Measurements from ENCODE around the gene PGM2L1.

Gene PGM2L1

DNA sequence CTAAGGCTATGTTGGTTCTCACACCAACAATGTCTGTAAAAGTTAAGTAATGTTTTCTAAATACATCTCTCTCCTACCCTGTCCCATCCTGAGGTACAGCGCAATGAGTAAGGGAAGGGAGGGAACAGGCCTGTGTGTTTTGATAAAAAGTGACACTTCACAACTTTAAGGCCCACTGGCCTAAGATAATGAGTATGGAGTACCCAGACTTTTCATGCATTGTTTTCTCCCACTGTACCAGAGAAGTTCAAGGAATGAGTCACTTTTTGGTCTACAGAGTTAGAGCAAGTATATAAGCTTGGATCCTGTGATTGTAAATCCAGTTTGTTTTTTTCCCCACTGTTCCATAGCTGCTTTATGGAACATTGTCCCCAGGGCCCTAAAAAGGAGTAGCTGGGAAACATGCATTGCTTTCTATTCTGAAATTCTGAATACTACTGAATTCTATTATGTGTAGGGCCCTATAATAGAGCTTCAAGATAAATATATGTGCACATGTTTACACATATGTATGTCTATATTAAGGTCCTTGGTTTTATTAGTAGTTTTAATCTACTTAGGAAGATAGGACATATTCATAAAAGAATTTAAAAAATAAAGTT is 39.3 kb upstream of the PGM2L1 start:
- Histone ChIP-seq H3K4me3 (ENCODE audit: insufficient read depth, low read length, poor library complexity, severe bottlenecking) (no peak overlapping the region), H3K9ac (ENCODE audit: low read length) (no peak overlapping the region), H3K36me3 (ENCODE audit: low read length) (no peaks in the 10 kb centered on the region), H3K27ac (ENCODE audit: low read depth, low read length) (no peak overlapping the region), H4K20me1 (ENCODE audit: low read depth, low read length) (no peaks in the 10 kb centered on the region), H3K9me2 (replicated peaks; ENCODE audit: insufficient read depth, low read length) (no peaks in the 10 kb centered on the region), H3K9me3 (ENCODE audit: insufficient read depth, low read length) (no peaks in the 10 kb centered on the region), H3K27me3 (ENCODE audit: low read length) (no peaks in the 10 kb centered on the region), H3F3A (ENCODE audit: insufficient read depth) (no peaks in the 10 kb centered on the region), H2AFZ (ENCODE audit: low read depth, low read length, severe bottlenecking) (no peak overlapping the region), H3K79me2 (ENCODE audit: insufficient read depth, low read length) (no peaks in the 10 kb centered on the region), H3K4me2 (ENCODE audit: low read depth, low read length, poor library complexity, severe bottlenecking) (no peak overlapping the region)
- TF ChIP-seq EZH2phosphoT487 (conservative IDR thresholded peaks at IDR 0.05; ENCODE audit: low read length) (no peak), CTCF (IDR thresholded peaks at IDR 0.05; ENCODE audit: insufficient read depth, low read length, poor library complexity, severe bottlenecking) (no peak)

GRCh38 chr11:74434528-74434927 is 36.3 kb upstream of the PGM2L1 start:
- Histone ChIP-seq H2AFZ (ENCODE audit: low read depth, low read length, severe bottlenecking) (no peak overlapping the region), H3K79me2 (ENCODE audit: insufficient read depth, low read length) (no peaks in the 10 kb centered on the region), H4K20me1 (ENCODE audit: low read depth, low read length) (no peaks in the 10 kb centered on the region), H3K9ac (ENCODE audit: low read length) (no peak overlapping the region), H3K9me2 (replicated peaks; ENCODE audit: insufficient read depth, low read length) (no peaks in the 10 kb centered on the region), H3K4me2 (ENCODE audit: low read depth, low read length, poor library complexity, severe bottlenecking) (no peak overlapping the region), H3K4me3 (ENCODE audit: insufficient read depth, low read length, poor library complexity, severe bottlenecking) (no peak overlapping the region), H3F3A (ENCODE audit: insufficient read depth) (no peaks in the 10 kb centered on the region), H3K27me3 (ENCODE audit: low read length) (no peaks in the 10 kb centered on the region), H3K36me3 (ENCODE audit: low read length) (no peaks in the 10 kb centered on the region), H3K9me3 (ENCODE audit: insufficient read depth, low read length) (no peaks in the 10 kb centered on the region), H3K27ac (ENCODE audit: low read depth, low read length) (no peak overlapping the region)
- TF ChIP-seq EZH2phosphoT487 (conservative IDR thresholded peaks at IDR 0.05; ENCODE audit: low read length) (no peak), CTCF (IDR thresholded peaks at IDR 0.05; ENCODE audit: insufficient read depth, low read length, poor library complexity, severe bottlenecking) (no peak)

GRCh38 chr11:74429205-74429604 is 31.0 kb upstream of the PGM2L1 start:
- H3F3A ChIP-seq (ENCODE audit: insufficient read depth) = no peaks in the 10 kb centered on the region
- no peaks in the 10 kb centered on the region for H3K36me3 ChIP-seq (ENCODE audit: low read length)
- no peaks in the 10 kb centered on the region for H3K27me3 ChIP-seq (ENCODE audit: low read length)
- H3K4me3 ChIP-seq (ENCODE audit: insufficient read depth, low read length, poor library complexity, severe bottlenecking) = no peak overlapping the region
- no peak overlapping the region for H3K4me2 ChIP-seq (ENCODE audit: low read depth, low read length, poor library complexity, severe bottlenecking)
- H3K79me2 ChIP-seq (ENCODE audit: insufficient read depth, low read length) = no peaks in the 10 kb centered on the region
- TF ChIP-seq EZH2phosphoT487 (conservative IDR thresholded peaks at IDR 0.05; ENCODE audit: low read length) (no peak), CTCF (IDR thresholded peaks at IDR 0.05; ENCODE audit: insufficient read depth, low read length, poor library complexity, severe bottlenecking) (no peak)
- H4K20me1 ChIP-seq (ENCODE audit: low read depth, low read length) = no peaks in the 10 kb centered on the region
- H3K9me2 ChIP-seq (replicated peaks; ENCODE audit: insufficient read depth, low read length) = no peaks in the 10 kb centered on the region
- no peak overlapping the region for H3K27ac ChIP-seq (ENCODE audit: low read depth, low read length)
- no peak overlapping the region for H2AFZ ChIP-seq (ENCODE audit: low read depth, low read length, severe bottlenecking)
- no peak overlapping the region for H3K9ac ChIP-seq (ENCODE audit: low read length)
- H3K9me3 ChIP-seq (ENCODE audit: insufficient read depth, low read length) = no peaks in the 10 kb centered on the region
